Inflammatory macrophage treated with lipopolysaccharide for 4 hours (primary cell): ENCODE data around the gene C1QTNF3.
A peak's percentile ranks its signal among the peaks of the same experiment; 100 is the strongest.
"Not testable (repeated sequence)": the region's sequence is repeated elsewhere in the genome, so short reads cannot be mapped to it uniquely, and the experiment has no call there.

Source experiments
- DNase-seq: peaks from one replicate; pipeline ENCODE4 v3.0.0-alpha.2; 2020

Gene C1QTNF3, protein sequence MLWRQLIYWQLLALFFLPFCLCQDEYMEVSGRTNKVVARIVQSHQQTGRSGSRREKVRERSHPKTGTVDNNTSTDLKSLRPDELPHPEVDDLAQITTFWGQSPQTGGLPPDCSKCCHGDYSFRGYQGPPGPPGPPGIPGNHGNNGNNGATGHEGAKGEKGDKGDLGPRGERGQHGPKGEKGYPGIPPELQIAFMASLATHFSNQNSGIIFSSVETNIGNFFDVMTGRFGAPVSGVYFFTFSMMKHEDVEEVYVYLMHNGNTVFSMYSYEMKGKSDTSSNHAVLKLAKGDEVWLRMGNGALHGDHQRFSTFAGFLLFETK

DNA sequence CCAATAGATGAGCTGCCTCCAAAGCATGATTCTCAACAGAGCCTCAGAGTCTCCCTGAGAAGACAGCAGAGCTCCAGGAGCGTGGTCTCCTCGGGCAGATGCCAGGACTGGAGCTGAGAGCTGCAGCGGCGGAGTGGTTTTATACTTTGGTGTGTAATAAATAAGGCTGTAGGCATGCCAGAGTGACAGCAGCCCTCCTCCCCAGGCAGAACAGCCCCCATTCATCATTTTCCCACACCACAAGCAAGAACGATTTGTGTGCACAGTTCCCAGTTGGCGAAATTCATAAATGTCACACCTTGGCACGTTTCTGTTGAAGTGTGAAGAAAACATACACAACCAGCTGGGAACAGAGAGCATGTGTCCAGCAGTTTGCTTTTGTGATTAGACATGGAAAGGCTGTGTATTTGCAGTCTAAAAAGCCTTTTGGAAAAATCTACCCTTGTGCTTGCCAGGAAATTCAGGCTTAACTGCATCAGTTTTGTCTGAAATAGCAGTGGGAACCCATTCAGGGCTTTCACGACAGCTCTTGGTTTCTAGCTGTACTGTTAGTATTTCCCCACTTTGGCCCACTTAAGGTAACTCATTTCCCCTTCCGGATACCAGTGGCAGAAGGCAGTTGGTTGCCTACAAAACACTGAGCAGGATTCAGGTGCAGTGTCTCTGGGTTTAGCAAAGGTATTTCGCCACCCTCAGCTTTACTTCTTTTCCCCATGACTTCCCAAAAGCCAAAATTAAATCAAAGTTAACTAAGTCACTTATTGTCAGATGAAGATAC lies at the start of gene C1QTNF3:
C1QTNF3 (minus strand) TSS at position 115 of the 778 bp plus-strand sequence; CDS start at position 27, 88 bp downstream.
- DNase-seq, result no peak

DNA sequence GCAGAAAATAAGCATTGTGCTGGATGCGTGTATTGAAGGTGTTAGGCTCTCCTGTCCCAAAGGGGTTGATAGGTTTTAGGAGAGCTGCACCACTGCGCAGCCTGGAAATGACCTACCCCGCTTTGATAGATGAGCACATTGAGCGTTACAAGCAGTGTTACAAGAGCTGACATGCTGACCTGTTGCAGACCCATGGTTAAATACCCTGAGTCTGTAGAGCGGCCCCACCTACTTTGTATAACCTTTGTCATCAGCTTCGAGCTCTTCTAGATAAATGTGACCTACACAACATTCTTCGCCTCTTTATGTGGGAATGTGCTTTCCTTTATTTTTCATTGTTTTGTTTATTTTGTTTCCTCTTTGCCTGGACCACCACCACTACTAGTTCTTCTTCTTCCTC lies 48.0 kb upstream of the C1QTNF3 start:
- DNase-seq, result not testable (repeated sequence)

DNA sequence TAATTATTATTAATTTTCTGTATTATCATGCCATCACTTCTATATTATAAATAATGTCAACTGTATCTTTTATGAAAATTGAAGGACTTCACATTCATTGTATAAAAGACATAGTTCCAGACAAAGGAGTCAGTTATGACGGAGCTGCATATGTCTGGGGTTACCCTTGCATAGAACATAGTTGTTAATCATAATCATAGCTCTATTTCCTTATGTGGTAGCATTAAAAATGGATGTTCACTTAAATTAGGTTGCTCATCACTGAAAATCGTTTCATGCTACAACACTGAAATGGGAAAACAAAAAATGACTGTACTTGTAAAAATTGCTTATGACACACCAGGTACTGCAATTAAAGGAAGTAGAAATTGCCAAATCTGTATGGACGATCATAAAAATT lies 46.8 kb upstream of the C1QTNF3 start:
- DNase-seq, result not testable (repeated sequence)

DNA sequence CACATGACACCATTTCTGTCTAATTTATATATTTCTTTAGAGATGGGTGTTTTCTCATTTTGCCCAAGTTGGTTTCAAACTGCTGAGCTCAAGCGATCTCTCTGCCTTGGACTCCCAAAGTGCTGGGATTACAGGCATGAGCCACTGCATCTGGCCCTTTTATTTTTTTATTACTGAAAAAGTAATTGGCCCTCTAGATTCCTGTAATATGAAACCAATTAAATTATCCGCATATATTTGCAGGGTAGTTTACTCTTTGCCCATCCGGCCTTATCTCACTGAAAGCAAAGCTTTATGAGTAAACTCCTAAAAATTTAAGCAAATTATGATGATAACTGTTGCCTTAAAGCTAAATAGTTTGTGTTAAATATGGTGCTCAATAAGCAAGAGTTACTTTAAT lies 44.7 kb upstream of the C1QTNF3 start:
- DNase-seq, result not testable (repeated sequence)

DNA sequence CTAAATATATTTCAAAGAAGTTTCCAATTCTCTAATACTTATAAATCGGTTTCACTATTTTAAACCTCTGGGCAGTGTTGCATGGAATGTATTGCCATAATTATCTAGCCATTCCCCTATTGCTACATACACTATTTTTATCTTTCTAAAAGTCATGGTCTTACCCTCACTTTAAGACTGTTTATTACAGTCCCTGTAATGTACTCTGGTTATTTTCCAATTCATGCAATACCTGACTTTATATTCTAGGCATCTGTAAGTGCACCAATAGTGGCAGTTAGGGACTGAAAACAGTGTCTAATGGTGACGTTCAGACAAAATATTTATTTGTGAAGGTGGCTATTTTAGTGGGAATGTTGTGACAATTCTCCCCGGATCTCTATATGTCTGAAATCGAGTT lies 40.9 kb upstream of the C1QTNF3 start:
- not testable (repeated sequence) for DNase-seq

DNA sequence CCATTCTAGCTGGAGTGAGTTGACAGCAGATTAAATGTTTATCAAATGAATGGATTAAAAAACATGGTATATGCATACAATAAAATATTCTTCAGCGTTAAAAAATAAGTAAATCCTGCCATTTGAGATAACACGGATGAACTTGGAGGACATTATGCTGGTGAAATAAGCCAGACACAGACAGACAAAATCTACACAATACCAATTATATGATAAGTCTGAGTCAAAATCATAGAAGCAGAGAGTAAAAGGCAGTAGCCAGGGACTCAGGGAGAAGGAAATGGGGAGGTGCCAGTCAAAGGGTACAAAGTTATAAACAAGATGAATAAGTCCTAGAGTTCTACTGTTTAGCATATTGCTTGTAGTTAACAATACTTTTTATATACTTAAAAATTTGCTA lies 36.5 kb upstream of the C1QTNF3 start:
- DNase-seq, result not testable (repeated sequence)

DNA sequence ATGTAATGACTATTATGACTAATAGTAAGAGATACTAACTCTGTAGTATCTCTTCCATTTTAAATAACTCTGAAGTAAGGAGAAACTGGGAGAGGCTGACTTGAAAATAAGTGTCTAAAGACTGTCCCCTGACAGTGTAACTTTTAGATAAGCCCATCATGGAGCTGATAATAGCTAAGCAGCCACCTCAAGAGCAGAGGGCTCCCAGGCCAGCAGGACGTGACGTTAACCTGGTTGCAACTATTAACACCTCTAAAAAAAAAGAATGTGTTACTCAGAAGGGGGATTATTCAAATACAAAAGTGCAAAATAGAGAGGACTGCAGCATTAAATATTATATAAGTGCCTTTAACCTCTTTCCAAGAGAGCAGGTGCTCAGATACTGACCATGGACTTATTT lies 34.6 kb upstream of the C1QTNF3 start:
- not testable (repeated sequence) for DNase-seq

DNA sequence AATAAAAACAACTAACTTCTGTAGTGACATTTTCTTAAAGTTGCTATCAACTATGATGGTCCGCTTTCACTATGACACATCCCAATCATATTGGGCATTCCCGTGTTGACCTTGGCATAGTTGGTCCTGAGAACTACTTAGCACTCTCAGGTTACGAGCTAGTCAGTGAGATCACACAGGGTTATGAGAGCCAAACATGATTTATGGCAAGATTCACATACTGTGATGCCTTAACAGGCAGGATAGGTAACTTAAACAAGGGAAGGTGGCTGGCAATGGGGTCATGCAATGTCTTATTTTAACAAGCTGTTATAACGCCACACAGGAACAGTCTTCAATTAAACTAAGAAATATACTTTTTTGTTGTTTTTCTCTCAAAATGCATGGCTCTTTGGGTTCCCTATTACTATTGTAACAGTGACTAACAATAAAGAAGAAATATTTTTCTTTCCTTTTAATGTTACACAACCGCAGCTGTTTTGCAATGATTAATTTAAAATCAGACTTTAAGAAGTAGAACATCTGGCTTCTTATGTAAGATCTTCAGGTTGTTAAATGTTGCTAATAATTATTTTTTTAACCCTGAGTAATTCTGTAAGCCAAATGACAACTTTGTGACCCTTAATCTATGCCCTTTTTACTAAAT lies 33.8 kb upstream of the C1QTNF3 start:
- peak; percentile 33 for DNase-seq

DNA sequence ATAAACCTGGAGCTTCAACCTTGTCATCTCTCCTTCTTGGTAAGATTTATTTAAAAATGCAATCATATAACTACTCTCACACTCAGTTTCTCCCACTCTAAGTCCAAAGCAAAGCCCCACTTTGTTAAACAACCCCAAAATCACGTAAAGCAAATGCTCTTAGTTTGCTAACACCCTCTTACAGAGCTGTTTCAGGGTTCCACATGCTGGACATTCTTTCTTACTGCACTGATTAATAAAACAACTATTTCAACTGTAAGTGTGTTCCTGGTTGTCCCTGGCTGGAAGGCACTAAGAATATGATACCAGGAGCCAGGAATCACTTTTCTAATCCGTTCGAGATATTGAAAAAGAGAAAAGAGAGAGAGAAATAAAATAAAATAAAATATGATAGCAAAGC lies 31.5 kb upstream of the C1QTNF3 start:
- not testable (repeated sequence) for DNase-seq

DNA sequence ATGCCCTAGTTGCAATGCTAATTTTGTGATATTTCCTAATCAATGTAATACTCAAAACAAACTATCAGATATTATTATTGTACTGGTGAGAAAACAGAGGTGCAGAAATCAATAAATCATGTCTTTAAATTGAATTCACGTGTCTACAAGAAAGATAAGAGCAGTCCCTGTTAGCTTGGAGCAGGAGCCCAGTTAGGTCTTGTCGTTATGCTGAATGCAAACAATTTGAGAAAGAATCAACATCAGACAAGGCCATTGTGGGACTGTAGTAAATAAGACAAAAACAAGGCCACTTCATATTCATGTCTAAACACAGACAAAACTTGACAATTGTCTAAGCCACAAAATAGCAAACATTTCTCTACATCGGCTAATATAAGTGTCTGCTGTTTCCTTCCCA lies 31.1 kb upstream of the C1QTNF3 start:
- not testable (repeated sequence) for DNase-seq

DNA sequence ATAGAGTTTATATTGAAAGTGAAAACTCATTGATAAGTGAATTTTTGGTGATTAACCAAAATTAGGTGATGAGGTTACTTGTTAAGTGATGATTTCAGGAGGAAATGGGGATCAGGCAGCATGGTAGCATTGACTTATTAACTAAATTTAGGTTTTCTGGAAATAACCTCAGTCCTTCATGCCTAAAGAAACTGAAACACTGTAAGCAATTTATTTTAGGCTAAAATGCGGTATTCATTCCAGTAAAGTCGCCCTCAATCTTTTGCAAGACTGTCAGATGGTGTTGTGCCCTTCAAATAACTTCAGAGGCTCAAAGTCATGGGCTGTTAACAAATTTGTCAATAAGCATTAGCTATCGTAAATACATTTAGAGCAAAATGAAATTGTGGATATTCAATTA lies 27.6 kb upstream of the C1QTNF3 start:
- not testable (repeated sequence) for DNase-seq

DNA sequence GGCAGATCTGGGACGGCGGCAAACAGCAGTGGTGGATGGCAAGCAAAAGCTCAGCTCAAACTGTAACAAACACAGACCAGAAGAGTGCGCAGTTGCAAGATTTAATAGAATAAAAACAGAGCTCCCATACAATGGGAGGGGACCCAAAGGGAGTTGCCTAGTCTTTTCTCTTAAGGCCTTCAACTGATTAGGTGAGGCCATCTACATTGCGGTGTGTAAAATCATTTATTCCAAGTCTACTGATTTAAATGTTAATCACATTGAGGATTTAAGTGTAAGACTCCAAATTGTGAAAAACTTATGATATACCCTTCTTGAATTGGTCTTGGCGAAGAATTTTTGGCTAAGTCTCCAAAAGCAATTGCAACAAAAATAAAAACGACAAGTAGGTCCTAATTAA lies 21.6 kb upstream of the C1QTNF3 start:
- DNase-seq, result no peak

DNA sequence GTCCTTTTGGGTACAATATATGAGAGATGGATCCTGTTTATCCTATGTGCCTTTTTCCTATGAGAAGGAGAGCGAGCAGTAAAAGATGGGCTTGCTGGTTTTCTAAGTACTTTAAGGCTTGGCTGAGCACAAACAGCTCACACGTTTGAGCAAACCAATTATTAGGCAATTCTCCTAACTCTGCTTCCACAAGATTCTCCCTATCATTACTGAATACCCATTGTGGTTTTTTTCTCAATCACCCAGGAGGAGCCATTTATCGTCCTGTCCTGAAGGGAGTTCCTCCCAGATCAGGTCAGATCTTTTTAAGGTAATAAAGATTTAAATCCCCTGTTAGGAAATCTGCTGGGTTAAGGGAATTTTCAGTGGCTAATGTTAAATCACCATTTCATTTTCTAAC lies 19.4 kb upstream of the C1QTNF3 start:
- DNase-seq, result no peak

DNA sequence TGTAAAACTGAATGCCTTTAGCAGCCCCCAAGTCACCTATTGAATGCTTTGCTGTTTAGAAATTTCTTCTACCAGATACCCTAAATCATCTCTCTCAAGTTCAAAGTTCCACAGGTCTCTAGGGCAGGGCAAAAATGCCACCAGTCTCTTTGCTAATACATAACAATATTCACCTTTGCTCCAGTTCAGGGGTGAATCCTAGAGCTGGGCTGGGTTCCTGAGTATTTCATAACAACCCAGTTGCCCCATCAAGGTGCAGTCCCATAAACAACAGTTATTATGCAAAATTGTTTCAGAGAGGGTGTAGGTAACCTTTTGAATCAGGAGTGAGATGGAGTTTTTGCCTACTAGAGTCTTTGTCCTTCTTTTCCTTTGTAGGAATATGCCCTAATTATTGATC lies 19.0 kb upstream of the C1QTNF3 start:
- DNase-seq, result no peak

DNA sequence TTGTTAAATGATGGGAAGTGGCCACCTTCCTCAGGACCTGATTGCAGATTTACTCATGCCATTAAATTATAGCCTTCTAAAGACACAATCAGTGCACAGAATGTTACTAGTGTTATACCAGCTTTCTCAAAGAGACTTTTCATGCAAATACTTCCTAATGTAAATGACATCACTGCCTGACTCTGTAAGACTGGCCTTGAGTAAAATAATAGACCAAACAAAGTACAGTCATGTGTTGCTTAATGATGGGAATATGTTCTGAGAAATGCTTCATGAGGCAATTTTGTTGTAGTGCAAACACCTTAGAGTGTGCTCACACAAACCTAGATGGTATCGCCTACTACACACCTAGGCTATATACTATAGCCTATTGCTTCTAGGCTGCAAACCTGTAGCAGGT lies 17.0 kb upstream of the C1QTNF3 start:
- DNase-seq, result no peak

DNA sequence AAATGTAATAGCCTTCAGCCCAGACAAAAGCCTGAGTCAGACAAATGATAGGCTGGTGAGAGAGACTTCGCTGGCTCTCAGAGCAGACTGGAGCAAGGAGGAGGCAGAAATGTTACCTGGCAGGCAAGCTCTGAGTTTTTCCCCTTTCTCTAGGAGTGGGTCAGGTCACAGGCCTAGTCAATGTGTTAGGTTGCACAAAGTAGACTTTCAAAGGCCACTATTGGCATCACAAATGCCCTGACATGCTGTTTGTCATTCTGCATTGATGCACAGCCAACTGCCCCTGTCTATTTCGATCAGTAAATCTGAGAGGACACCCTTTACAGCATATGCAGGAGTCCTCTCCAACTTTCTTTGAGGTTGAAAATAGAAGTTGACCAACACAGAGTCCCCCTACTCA lies 15.5 kb upstream of the C1QTNF3 start:
- DNase-seq, result no peak

DNA sequence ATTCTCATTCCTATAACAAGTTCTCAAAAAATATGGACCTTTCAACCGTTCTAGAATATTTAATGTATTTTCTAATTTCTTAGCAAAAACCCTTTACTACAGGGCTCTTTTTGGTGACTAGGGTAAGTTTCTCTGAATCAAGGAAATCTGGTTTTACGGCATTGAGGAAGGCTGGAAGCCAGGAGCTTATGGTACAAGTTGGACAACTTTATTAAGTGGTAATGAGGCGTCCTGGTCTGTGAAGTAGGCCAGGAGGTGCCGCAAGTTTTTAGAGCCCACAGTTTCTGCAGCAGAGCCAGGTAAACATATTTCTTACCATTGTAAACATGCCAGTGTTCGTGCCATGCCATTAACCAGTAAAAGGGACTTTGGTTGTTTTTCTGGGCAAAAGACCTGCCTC lies 14.6 kb upstream of the C1QTNF3 start:
- DNase-seq, result no peak

DNA sequence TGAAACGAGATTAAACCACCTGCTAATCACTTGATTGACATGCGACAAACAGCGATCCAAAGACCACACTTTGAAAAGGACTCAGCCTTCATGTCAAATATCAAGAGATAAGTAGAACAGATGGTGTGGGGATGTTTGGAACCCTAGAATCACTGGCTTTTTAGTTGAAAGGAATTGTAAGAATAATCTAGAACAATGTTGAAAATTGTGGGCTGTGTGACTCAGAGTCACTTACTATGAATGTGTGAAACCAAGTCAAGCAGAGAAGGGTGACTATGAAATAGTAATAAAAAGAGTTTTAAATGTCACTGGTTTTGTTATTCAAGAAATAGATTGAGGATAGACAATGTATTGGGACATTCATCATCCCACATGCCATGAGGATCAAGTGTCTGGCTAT lies 14.1 kb upstream of the C1QTNF3 start:
- DNase-seq, result no peak

DNA sequence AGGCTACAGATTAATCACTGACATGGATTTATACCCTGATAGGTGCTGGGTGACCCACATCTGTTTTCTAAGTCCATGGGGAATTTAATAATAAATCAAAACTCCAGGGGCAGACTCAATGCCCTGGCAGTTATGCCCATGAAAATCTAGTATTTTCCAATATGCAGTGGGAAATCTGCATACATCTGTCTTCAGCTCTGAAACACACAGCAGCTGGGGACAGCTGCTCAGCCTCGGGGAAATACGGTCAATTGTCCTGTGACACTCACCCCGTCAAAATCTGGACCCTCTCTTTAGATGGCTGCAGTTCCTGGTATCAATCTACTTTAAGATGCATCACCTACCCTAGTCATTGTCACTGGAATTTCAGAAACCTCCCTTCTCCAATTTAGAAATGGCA lies 12.7 kb upstream of the C1QTNF3 start:
- DNase-seq, result no peak

DNA sequence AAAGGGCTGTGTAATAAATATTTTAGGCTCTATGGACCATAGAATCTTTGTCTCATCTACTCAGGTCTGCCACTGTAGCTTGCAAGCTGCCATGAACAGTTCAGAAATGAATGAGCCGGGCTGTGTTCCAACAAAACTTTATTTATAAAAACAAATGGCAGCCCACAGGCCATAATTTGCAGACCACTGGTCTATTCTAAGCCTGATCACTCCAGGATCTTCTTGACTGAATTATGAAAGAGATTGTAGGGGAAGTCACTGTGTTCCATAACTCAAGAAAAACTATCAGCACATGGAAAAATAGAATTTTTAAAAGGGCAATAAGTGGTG lies 11.4 kb upstream of the C1QTNF3 start:
- no peak for DNase-seq

DNA sequence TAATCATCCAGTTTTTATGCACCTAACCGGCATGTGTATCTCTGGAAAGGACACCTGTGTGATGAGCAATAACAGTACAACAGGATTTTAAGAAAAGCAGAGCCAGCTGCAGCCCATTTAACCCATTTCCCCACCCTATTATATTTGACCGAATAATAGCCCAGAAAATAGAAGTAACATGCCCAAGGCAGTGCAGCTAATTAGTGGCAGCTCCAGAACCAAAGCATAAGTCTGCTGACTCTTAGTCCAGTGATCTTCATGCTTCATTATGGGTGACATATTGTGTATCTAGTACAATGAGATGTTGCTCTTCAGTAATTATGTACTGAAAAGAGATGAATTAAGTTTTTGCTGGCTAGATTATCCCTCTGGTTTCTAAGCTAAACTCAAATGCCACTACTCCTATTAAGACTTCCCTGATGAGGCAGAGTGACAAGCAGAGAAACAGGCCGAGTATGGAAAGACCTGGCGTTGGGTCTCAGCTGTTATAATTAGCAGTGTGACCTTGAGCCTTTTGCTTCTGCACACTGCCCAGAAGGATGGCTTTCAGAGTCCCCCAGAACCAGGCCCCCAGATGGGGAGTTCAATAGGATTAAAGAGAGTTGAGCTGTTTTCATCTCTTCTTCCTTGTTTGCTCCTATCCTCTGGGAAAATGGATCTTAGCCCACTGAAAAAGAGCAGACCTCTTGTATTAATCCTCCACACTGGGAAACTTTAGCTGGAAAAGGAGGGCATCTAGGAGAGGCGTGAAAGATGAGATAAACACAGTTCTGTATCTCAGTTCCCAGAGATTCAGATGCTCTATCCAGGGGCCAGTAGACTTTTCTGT lies 10.8 kb upstream of the C1QTNF3 start:
- no peak for DNase-seq

DNA sequence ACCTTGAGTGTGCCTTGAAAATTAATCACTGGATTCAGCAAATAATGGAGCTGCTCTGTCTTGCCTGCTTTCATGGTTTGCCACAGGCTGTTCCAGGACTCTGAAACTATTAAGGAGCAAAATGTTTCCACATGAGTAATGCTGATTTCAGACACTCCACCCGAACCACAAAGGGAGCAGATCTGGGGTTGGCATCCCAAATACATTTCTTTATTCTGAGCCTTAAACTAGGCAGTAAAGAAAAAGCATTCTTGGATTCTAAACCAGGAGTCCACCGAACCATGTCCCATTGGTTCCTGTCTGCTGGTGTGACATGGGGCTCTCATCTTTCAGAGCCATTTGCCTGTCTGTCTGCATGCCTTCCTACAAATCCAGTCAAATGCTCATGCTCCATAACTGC lies 10.1 kb upstream of the C1QTNF3 start:
- no peak for DNase-seq

DNA sequence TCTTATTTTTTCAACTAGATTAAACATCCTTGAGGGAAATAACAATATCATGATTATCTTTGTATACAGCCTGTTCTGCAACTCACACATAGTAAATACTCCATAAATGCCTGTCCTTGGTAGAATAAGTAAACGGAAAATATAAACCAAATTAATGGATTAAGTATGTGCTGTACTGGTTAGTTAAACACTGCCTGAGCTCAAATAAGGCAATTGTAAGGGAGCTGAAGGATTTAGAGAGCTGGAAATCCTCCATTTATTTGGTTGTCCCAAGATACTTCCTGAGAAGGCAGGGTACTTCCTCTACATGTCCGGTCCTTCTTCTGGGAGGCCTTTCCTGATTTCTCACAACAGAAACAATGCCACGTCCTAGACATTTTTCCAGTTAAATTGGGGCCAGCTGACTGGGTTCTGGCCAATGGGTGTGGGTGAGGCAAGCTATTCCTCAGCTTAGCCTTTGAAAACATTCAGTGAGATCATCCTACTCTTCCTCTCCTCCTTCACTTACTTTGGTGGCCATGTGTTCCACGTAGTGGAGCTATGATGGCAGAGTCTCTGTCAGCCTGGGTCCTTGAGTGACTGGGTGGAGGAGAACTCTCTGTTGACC lies 8.5 kb upstream of the C1QTNF3 start:
- no peak for DNase-seq
